DMS153 treated with DMSO at 0.1 percent for 48 hours (cell line): ENCODE data around the gene CD300H.
"Not testable (repeated sequence)": the region's sequence is repeated elsewhere in the genome, so short reads cannot be mapped to it uniquely, and the experiment has no call there.

Source experiments
- DNase-seq: peaks from one replicate; lab custom pipeline; 2025; ENCODE audit not compliant: unreplicated experiment; lab: John Stamatoyannopoulos, UW

The CD300H gene

GRCh38 chr17:74528491-74529199 is 38.7 kb downstream of the CD300H start:
- no peak for DNase-seq

- no peak for DNase-seq
Observed at GRCh38 chr17:74527756-74528155, 39.6 kb downstream of the CD300H start.

GRCh38 chr17:74527081-74527480 is 40.2 kb downstream of the CD300H start:
- DNase-seq: no peak

DNA sequence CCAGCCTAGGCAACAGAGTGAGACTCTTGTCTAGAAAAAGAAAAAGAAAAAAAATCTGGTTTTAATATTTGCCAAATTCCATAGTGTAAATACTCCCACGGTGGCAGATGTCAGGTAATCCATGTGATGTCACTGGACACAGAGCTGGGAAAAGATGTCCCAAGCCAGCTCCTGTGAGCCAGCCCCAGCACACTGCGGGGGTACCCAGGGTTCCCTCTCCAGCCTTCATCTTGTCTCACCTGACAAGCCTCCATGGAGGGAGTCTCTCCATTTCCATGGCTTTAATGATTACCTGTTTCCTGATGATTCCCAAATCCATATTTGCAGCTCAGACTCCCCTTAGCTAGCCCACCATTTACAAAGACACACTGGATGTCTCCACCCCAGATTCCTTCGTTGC is 40.6 kb downstream of the CD300H start:
- DNase-seq: no peak

- no peak for DNase-seq
Observed at GRCh38 chr17:74525781-74526288, 41.5 kb downstream of the CD300H start.

- DNase-seq: no peak
Observed at GRCh38 chr17:74525465-74525725, 41.9 kb downstream of the CD300H start.

- DNase-seq: no peak
Observed at GRCh38 chr17:74524653-74525464, 42.5 kb downstream of the CD300H start.

DNA sequence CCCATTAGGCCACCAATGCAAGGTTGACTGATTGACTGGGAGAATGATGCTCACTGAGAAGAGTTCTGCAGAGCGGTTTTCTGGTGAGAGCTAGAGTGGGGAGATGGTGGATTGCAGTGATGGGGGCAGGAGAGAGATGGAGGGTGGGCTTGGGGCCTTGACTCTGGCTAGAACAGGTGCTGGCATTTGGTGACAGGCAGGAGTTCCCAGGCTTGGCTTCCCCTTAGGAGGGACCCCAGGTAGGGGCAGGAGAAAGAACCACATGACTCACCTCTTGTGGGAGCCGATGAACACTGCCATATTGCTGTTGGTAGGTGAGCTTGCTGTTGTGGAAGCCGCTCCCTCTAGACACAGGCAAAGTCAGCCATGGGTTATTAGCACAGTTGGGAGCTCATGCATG is 44.0 kb downstream of the CD300H start:
- DNase-seq: no peak

GRCh38 chr17:74522381-74523105 is 44.8 kb downstream of the CD300H start:
- no peak for DNase-seq

DNA sequence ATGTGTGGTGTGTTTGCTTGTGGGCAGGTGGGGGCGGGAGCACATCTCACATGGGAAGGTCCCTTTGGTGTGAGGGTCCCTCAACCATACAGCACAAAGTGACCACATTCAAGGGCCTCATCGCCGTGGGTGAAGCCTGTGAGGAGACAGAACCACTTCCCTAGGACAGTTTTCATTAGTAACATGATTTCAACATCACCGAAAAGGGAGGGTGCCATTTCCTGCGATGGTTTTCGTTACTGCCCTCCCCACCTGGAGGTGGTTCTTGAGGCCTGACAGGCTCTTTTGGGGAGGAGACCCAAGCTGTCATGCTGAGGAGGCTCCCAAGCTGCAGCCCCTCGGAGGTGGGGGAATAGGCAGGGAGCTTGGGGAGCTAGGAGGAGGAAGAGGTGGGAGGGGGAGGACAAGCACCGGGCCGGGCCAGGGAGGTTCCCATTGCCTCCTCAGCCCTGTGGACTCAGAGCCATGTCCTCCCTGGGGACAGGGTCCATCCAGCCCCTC is 45.6 kb downstream of the CD300H start:
- no peak for DNase-seq

DNA sequence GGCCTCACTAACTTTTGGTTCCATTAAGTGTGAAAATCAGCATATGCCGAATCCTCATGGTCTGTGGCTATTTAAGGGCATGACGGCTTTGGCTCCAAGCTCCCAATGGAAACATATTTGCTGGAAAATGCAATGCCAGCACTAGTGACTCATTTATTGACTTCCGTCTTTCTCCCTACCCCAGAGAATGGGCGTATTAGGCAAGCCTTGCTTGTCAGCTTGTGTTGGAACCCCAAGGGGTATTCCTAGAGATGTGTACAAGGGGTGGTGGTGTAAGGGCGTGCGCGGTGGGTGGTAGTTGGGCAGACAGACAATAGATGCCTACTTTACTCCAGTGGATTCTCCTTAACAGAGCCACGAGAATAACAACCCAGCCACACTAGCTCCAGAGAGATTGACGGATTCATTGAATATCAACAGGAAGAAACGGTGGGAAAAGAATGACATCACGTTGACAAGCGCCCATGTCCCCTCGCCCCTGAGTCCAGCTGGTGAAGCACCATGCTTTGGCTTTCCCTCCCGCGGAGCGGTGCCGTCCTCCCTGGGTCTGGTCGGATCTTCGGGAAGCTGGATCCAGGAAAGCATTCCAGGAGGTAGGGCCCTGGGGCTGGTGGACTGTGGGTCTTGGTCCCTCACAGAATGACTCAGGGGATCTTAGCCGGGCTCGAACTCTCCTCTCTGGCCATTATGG is 46.4 kb downstream of the CD300H start:
- no peak for DNase-seq

DNA sequence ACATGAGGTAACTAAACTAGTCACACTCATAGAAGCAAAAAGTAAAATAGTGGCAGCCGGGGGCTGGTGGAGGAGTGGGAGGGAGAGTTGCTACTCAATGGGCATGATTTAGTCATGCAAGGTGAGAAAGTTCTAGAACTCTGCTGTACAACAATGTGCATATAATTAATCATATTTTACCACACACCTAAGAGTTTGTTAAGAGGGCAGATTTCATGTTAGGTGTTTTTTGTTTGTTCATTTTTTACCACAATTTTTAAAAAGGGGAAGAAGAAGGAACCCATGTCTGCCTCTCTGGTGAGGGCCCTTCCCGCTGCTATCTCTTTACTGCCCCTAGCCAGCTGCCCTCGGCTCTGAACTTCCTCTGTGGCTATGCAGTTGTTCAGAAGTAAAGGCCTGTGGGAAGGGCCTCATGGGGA is 47.3 kb downstream of the CD300H start:
- no peak for DNase-seq

DNA sequence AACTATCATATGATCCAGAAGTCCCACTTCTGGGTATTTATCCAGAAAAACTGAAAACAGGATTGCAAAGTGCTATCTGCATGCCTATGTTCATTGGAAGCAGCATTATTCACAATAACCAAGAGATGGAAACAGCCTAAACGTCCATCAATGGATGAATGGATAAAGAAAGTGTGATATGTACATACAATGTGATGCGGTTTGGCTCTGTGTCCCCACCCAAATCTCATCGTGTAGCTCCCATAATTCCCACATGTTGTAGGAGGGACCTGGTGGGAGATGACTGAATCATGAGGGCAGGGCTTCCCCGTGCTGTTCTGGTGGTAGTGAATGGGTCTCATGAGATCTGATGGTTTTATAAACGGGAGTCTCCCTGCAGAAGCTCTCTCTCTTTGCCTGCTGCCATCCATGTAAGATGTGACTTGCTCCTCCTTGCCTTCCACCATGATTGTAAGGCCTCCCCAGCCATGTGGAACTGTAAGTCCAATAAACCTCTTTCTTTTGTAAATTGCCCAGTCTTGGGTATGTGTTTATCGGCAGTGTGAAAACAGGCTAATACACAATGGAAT is 48.8 kb downstream of the CD300H start:
- DNase-seq: not testable (repeated sequence)

DNA sequence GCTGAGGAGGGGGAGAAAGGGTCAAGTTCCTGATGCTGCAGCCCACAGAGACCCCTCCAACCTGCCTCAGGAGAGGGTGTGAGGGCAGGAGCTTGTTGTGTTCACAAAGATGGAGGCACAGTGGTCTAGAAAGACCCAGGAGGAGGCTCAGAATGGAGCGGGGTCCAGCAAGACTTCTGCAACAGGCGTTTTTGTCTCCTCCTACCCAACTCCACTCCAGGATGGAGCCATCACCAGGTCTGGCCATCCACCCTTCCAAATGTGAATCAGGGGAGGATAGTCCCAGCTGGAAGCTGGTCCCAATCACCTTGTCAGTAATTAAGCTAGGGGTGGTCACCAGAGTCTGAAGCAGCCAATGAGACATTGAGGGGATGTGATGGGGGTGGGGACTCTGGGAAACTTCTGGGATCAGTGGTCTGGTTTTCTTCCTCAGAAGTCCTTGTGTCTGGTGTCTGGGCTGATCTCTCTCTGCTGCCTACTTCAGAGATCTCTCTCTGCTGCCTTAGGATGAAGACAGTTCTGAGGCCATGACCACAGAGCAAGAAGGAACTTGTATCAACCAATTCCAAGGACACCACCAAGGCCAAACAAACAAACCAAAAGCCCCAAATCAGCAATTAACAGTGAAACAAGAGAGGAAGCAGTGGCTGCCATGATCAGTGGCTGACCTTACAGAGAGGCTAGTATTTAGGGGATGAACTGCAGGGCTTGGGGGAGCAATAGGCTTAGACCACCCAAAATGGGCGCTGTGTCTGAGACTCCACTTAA is 50.6 kb downstream of the CD300H start:
- no peak for DNase-seq

GRCh38 chr17:74515941-74516340 is 51.4 kb downstream of the CD300H start:
- DNase-seq: no peak

- DNase-seq: peak; percentile 99
Observed at GRCh38 chr17:74514632-74515334, 52.5 kb downstream of the CD300H start.

GRCh38 chr17:74513987-74514631 is 53.2 kb downstream of the CD300H start:
- peak; percentile 99 for DNase-seq

DNA sequence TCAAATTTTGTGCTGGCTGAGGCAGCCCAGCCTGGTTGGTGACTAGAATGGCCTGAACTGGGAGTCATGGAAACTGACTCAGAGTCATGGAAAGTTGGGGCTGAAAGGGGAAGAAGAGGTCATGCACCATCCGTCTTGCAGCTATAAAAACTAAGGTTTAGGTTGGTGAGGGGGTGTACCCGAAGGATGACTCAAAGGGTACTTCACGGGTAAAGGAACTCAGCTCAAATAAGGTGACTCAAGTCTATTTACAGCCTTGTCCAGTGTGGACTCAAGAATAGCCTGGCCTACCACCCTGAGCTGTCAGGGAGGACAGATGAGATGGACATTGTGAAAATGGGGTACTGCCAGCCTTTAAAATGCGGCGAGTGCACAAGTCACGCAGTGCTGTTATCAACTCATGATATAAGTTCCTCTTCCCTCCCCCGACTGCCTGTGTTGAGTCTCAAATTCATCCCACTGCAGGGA is 54.7 kb downstream of the CD300H start:
- DNase-seq: no peak

- DNase-seq: no peak
Observed at GRCh38 chr17:74512036-74512435, 55.3 kb downstream of the CD300H start.
